CD4-positive, alpha-beta T cell treated with Interleukin-15 for 4 hours (primary cell): Measurements from ENCODE around the gene MOB3B.
"Not testable (repeated sequence)": the region's sequence is repeated elsewhere in the genome, so short reads cannot be mapped to it uniquely, and the experiment has no call there.

ENCODE experiments used
- DNase-seq: peaks from one replicate; pipeline ENCODE4 v3.0.0-alpha.2; 2020; ENCODE audit warnings: low spot score

The MOB3B gene

GRCh38 chr9:27475057-27475595 is 54.5 kb downstream of the MOB3B start:
- no peak for DNase-seq

- no peak for DNase-seq
Observed at GRCh38 chr9:27474305-27474704, 55.3 kb downstream of the MOB3B start.

- DNase-seq, result no peak
Observed at GRCh38 chr9:27473111-27473529, 56.5 kb downstream of the MOB3B start.

- DNase-seq, result no peak
Observed at GRCh38 chr9:27472195-27472594, 57.4 kb downstream of the MOB3B start.

- DNase-seq, result no peak
Observed at GRCh38 chr9:27471789-27472188, 57.8 kb downstream of the MOB3B start.

- DNase-seq, result no peak
Observed at GRCh38 chr9:27471366-27471765, 58.2 kb downstream of the MOB3B start.

- no peak for DNase-seq
Observed at GRCh38 chr9:27470291-27470856, 59.2 kb downstream of the MOB3B start.

- DNase-seq, result no peak
Observed at GRCh38 chr9:27469550-27469949, 60.1 kb downstream of the MOB3B start.

- no peak for DNase-seq
Observed at GRCh38 chr9:27468462-27469110, 61.0 kb downstream of the MOB3B start.

- DNase-seq, result no peak
Observed at GRCh38 chr9:27468000-27468399, 61.6 kb downstream of the MOB3B start.

GRCh38 chr9:27467486-27467885 is 62.1 kb downstream of the MOB3B start:
- no peak for DNase-seq

- not testable (repeated sequence) for DNase-seq
Observed at GRCh38 chr9:27466516-27466915, 63.1 kb downstream of the MOB3B start.

GRCh38 chr9:27464950-27465349 is 64.7 kb downstream of the MOB3B start:
- DNase-seq, result not testable (repeated sequence)

- DNase-seq, result no peak
Observed at GRCh38 chr9:27462846-27463245, 66.8 kb downstream of the MOB3B start.

- DNase-seq, result no peak
Observed at GRCh38 chr9:27462434-27462833, 67.2 kb downstream of the MOB3B start.

- no peak for DNase-seq
Observed at GRCh38 chr9:27460226-27461023, 69.2 kb downstream of the MOB3B start.

GRCh38 chr9:27457445-27457844 is 72.2 kb downstream of the MOB3B start:
- DNase-seq, result no peak

- no peak for DNase-seq
Observed at GRCh38 chr9:27453860-27454553, 75.6 kb downstream of the MOB3B start.

GRCh38 chr9:27451207-27451797 is 78.3 kb downstream of the MOB3B start:
- no peak for DNase-seq

- DNase-seq, result no peak
Observed at GRCh38 chr9:27450752-27451151, 78.9 kb downstream of the MOB3B start.

- DNase-seq, result not testable (repeated sequence)
Observed at GRCh38 chr9:27448356-27448755, 81.3 kb downstream of the MOB3B start.
